GM18511 (cell line): ENCODE measurements around the gene CKS2.

Source experiments
- ATAC-seq: cut with Tn5 transposase; IDR thresholded peaks from one replicate; pipeline ENCODE4 v1.9.1; 2021; ENCODE audit warnings: mild to moderate bottlenecking, moderate library complexity; ENCODE audit not compliant: unreplicated experiment

Gene CKS2

GRCh38 chr9:89346696-89347095, 35.7 kb downstream of the CKS2 start:
- ATAC-seq, result no peak

DNA sequence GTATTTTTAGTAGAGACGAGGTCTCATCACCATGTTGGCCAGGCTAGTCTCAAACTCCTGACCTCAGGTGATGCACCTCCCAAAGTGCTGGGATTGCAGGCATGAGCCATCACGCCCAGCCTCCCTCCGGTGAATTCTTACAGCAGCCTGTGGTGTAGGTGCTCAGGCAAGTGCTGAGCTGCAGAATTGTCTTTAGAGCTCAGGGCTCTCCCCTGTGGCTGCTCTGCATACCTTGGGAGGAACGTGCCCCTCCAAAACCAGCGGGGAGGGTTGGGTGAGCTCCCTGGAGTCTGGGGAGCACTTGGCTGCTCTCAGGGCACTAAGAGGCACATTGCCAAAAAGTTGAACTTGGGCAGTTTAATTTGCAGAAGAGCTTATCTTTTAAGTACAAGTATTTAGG, 36.7 kb downstream of the CKS2 start:
- ATAC-seq, result no peak

- ATAC-seq, result no peak
Observed at GRCh38 chr9:89349607-89350006, 38.6 kb downstream of the CKS2 start.

DNA sequence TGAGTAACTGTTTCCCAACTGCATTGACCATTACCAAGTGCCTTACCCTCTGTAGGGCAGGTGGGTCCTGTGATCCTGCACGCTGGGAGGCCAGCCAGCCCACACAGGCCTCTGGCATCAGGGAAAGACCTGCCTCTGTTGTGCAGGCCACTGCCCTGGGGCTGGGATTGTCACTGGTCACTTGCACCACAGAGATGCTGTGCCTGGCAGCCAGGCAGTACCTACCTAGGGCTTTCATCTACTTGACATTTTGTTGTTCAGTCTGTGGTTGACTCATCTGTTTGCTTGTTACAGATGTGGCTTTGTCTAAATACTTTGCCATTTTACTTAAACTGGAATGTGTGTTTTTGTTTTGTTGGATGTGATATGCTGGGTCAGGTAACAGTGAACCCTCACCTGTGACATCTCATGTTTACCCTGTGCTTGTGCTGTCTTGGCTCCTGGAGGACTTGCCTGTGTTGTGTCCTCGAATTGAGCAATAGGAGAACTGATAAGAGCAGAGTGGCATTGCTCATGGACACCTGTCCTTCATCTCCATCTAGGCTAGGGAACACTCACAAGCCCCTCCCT, 40.1 kb downstream of the CKS2 start:
- ATAC-seq, result no peak

DNA sequence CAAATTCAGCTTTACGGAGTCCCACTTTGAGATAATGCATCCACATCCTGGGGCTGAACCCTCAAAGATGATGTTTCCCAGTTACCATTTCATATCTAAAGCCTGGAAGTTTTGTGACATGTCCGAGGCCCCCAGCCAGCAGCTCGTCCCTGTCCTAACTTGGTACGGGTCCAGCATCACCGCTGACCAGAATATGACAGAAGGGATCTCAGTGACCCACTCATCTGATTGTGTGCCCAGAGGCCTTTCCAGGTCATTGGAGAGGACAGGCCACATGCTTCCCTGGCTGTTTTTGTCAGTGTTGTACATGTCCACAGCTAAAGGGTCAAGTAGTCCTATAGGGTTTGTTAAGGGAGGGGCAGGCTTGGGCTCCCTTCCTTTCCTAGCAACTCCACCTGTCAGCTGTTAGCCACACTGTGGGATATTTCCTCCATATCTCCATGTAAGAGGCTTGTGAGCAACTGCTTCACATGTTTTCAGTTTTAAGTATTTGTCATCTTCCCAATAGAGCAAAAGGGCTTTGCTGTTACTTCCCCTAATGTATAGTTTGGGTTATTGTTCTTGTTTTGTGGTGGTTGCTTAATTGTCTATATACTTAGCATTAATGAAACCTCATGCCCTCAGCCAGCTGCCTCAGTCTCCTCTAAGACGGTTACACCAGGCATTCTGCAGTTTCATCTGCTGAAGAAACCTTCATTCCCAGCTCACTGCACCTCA, 40.7 kb downstream of the CKS2 start:
- ATAC-seq, result no peak

DNA sequence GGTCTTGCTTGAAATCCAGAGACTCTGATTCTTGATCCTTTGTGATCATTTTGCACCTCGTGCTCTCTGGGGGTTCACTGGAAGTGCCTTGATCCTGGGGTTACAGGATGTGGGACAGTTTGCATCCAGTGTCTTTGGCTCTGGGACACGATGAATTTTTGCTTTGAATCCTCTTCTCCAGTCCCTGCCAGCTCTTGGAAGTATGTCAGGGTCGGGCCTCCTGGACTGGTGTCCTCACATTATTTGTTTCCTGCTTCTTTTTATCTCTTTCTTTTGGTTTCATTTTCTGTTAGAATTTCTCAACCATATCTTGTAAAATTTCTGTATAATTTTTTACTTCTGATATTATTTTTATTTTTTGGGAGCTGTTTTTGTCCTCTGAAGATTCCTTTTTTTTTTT, 41.5 kb downstream of the CKS2 start:
- ATAC-seq, result no peak

DNA sequence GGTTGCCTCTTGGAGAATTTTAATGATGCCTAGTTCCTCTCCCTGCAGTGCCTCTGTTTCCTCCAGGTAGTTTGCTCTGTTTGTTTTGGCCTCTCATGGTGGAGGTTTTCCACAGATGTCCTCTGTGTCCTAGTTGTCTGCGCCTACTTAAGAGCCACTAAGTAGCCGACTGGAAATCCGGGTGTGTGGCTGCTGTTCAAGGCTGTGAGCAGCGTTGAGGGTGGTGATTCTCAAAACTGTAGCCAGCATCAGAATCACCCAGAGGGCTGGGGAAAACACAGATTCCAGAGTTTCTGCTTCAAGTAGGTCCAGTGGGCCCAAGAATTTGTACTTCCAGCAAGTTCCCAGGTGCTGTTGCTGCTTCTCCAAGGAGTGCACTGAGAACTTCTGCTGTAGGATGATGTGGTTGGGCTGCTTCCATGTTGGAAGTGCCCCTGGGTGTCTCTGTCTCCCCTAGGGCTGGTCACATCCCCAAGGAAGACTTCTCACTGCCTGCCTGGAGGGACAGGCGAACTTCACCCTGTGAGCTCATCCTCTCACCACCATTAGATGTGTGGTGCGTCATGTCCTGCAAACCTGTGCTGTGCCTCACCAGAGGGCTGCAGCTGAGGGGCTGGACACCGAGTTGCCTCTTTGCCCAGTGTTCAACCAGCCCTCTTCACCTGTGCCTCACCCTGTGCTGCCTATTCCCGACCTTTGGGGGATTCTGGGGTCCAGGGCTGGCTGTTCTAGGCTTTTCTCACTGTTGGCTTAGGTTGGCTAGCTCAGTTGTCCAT, 42.1 kb downstream of the CKS2 start:
- ATAC-seq, result no peak

DNA sequence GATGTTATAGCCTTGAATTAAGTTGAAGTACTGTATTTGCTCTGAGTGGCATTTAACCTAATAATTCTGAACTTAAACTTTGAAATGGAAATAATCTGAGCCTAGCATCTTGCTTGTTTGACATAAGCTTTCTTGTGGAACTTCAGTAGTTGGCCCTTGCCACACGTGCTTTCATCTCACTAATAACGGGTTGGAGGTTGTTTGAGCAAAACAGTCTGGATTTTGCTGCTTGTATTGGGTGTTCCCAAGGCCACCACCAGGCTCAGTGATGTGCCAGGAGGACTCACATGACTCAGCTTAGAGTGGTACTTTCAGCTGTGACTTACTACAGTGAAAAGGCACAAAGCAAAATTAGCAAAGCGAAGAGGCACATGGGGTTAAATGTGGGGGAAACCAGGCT, 43.0 kb downstream of the CKS2 start:
- ATAC-seq, result no peak

DNA sequence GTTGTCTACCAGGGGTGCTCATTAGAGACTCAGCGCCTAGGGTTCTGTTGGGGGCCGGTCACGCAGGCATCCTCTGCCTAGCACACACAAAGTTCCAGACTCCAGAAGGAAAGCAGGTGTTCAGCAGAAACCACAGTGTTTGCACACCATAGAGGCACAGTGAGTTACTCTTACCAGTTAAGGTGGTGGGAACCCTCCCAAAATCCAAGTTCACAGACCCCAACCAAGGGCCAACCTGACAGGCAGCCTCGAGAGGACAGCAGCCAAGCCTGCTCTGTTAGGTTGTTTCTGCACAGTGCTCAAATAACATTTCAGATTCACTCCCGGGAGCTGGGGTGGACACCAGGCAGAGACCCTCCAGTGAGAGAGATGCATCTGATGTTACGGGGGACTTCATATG, 43.5 kb downstream of the CKS2 start:
- ATAC-seq, result no peak

DNA sequence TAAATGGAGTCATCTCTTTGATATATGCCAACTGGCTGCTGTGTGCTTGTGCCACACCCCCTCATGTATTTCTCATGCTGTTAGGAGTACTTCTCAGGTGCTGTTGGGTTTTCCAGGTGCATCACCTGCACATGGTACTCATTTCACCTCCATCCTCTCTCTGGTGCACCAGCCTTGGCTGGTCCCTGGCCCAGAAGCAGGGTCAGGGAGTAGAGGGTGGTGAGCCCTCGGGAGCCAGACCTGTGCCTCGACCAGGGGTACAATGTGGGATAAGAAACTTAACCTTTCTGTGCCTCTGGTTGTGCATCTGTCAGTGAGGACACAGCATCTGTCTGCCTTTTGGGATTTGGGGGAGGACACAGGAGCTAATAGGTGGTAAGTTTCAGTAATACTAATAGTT, 45.8 kb downstream of the CKS2 start:
- no peak for ATAC-seq

- ATAC-seq, result no peak
Observed at GRCh38 chr9:89357331-89358197, 46.6 kb downstream of the CKS2 start.

DNA sequence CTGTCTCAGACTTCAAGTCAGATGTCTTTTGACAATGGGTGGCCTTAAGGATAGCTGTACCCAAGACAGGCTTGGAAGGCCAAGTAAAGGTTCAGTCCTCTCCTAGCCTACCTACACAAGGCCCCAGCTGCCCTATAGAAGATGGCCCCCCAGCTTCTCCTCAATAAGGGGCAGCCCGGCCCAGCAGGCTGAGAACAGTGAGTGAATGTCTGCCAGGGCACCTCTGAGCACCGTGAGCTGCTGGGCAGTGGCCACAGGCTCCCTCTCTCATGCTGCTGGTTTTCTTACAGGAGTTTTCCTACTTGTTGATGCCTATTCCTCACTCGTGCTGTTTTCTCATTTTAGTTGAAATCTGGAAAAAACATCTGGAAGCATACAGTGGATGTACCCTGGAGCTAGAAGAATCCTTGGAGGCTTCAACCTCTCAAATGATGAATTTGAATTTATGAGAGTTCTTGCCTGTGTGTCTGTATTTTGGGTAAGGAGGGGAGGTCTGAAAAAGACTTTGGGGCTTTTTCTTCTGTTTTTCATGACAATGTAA, 47.5 kb downstream of the CKS2 start:
- ATAC-seq, result no peak

- ATAC-seq, result no peak
Observed at GRCh38 chr9:89358985-89359384, 48.0 kb downstream of the CKS2 start.

GRCh38 chr9:89359751-89360261, 48.8 kb downstream of the CKS2 start:
- no peak for ATAC-seq

DNA sequence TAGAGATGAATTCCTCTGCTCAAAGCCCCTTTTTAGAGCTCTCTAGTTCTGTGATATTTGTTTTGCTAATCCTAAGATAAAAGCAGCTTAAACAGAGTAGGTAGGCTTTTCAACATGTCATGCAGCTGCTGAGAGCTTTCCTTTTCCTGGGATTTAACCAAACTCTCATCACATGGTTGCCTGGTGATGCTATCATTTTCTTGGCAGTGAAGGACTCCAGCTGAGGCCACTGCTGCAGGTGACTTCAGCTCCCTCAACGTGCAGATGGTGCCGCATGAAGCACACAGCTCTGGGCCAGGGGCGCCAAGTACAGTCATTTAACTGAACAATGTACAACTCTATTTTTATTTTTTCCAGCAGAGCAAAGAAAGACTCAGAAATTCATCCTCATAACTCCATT, 49.5 kb downstream of the CKS2 start:
- ATAC-seq, result no peak

GRCh38 chr9:89361031-89361430, 50.0 kb downstream of the CKS2 start:
- no peak for ATAC-seq

DNA sequence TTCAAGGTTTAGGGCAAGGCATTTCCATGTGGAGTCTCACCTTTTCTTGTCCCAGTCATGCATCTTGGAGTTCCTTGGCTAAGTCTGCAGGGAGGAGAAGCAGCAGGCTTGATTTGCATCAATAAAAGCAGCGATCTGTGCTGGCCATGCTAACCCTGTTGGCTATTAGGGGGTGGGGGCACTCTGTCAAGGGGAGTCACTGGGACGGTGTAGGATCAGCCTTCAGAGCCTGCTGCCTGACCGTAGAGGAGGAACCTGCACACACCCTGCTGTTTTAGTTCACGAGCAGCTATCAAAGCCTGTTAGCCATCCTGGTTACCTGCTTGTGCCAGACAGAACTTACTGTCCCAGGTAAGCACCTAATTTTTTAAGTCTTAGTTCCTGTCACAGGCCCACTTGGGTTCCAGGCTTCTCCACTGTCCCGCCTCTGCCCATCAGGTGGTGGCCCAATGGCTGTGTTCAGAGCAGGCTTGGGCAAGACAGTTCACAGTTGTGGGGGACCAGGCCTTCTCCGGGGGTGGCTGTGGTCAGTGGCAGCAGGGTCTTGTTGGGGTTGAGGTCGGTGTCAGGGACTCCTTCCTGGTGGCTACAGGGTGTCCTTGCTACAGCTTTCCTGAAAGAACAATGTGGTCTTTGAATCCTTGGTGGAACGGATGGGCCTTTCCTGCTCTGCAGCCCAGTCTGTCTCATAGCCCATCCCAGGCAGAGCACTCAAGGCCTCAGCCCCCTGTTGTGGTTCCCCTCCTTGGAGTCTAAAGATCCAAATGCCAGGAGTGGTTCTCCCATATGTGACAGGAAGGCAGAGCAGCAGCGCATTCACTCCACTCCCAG, 51.0 kb downstream of the CKS2 start:
- no peak for ATAC-seq

DNA sequence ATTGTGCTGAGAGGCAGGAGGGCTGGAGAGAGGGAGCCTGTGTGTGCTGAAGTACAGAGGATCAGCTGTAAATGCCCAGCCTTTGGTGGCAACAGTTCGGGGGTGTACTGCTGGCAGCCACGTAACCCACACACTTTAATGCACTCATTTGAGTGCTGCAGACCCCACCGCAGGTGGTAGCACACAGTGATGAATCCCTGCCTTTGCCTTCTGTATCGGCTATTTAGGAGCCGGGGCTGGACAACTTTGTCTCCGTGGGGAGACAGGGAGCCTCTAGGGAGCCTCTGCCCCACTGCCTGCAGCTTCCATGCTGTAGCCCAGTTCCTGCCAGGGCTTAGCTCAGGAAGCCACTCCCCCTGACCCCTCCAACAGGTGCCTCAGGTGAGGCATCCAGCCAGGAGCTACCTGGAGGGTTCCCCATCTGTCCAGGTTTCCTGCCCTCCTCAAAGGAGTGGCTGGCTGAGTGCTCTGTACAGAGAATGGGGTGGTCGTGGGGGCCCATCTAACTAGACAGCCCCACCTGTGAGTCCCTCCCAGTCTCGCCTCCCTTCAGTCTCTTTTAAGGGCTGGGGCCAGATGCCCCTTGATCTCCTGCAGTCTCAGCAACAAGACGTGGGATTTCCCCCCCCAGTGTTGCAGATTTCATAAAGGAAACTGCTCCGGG, 51.8 kb downstream of the CKS2 start:
- no peak for ATAC-seq

DNA sequence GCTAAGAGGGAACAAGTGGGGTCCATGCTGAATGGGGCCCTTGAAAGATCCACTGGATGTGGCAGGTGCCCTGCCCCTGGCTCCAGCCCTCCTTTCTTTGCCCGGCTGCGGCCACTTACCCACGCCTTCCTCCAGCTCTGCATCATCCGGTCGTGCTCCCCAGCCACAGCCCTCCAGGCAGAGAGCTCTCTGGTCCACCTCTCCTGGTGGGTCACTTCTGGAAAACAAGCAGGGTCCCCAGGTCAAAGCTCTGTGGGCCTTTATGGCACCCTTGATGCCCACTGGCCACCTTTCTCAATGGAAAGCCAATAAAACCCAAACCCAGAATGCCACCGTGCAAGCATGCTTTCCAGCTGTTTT, 52.3 kb downstream of the CKS2 start:
- ATAC-seq, result no peak
